Large intestine (tissue), 3 donors: ENCODE data around the gene RNF217. TPM values are rescaled to one million over a fixed set of nuclear protein-coding genes. Genes with fewer than 3 reads are reported as not detected.
A peak's percentile ranks its signal among the peaks of the same experiment; 100 is the strongest.

Experiments
- DNase-seq, 2 donors: peaks; one replicate each; pipeline versions ENCODE4 v3.0.0 to v3.0.0-alpha.2; 2013
- H3K27ac ChIP-seq: one replicate; pipeline ENCODE4 v1.5.1; 2013; ENCODE audit warnings: low read length
- H3K27me3 ChIP-seq: 2 replicates; pipeline ENCODE4 v1.6.1; 2013; ENCODE audit warnings: low read length; ENCODE audit not compliant: control insufficient read depth, insufficient read depth
- H3K36me3 ChIP-seq: 2 replicates; pipeline ENCODE4 v1.6.1; 2013; ENCODE audit warnings: low read length; ENCODE audit not compliant: control insufficient read depth, insufficient read depth
- H3K4me1 ChIP-seq: one replicate; pipeline ENCODE4 v1.6.1; 2013; ENCODE audit warnings: low read length; ENCODE audit not compliant: control insufficient read depth, insufficient read depth
- H3K4me3 ChIP-seq: one replicate; pipeline ENCODE4 v1.5.1; 2013; ENCODE audit warnings: low read length
- H3K9me3 ChIP-seq: one replicate; pipeline ENCODE4 v1.6.1; 2013; ENCODE audit warnings: mild to moderate bottlenecking, low read depth, low read length, moderate library complexity; ENCODE audit not compliant: control insufficient read depth
- WGBS: methylation state at CpG from one replicate; pipeline ENCODE4 v1.1.5; 2013; ENCODE audit warnings: low lambda C conversion rate; ENCODE audit not compliant: insufficient coverage; 5-methylcytosine and 5-hydroxymethylcytosine counted together
- polyA plus RNA-seq: library from polyadenylated mRNA; unstranded; fragments of 120-200 nt; gene quantifications from one replicate; pipeline ENCODE4 v1.2.1, GENCODE V29; 2013

Gene RNF217
- polyA plus RNA-seq, 1 donor: 20.0 TPM

DNA sequence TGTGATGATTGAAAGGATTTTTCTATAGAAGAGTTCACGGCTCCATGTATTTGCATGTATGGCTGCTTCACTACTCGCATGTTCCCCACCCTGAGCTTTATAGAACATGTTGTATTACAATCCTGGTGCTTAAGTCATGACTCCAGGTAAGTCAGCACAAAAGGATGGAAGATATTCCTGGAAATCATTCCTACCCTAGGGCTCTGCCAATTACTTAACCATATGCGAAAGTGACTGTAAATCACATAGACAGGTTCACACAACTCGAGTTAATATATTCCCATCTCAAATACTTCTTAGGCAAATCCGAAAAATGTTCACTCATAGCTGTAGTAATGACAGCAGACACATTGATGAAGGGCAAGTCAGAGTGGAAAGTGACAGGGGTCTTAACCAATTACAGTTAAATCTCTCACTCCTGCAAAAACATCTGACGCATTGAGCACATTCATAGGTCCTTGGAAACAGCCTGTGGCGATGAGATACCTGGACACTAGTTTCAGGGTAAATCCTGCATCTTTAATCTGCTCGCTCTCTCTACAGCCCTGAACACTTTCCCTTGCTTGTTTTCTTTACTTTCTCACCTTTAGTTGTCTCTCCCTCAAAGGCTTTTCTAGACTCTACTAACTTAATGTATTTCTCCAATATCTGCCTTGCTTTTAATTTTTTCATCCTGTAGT is 35.1 kb downstream of the RNF217 start:
- WGBS: 94% methylated on average over 2 of the region's 8 CpGs
- no peak overlapping the region for H3K27ac ChIP-seq
- H3K36me3 ChIP-seq: peaks cover 3% of the 10 kb centered on the region
- no peak for DNase-seq
- H3K4me3 ChIP-seq: no peak overlapping the region
- no peaks in the 10 kb centered on the region for H3K9me3 ChIP-seq
- no peaks in the 10 kb centered on the region for H3K27me3 ChIP-seq
- no peaks in the 10 kb centered on the region for H3K4me1 ChIP-seq

DNA sequence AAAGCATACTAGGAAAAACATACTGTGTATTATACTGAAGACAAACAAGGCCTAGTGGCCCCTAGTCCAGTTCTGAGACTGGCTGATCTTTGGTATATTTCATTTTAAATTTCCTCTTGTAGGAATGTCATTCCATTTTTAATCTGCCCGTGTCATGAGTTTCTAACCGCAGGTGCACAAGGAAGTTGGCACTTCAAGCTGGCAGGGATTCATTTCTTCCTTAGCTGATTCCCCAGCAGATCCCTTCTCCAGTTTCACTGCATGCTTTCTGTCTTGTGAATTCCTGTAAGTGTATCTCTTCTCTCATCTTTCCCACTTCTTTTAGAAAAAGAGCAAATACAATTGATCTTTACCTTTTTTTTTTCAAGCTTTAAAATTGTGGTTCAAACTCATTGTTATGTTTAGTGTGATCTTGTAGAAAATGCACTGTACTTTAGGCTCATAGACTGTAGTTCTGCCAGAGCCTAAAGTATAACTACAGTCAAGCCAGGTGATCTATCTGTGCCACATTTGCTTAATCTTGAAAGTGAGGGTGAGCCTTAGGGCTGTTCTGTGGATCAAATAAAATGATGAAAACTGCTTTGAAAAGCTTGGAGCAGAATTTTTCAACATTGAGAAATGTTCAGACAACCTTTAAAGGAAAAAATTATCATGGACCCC is 37.0 kb downstream of the RNF217 start:
- peaks cover 3% of the 10 kb centered on the region for H3K36me3 ChIP-seq
- H3K4me3 ChIP-seq: no peak overlapping the region
- no peak for DNase-seq
- no peaks in the 10 kb centered on the region for H3K4me1 ChIP-seq
- H3K27me3 ChIP-seq: no peaks in the 10 kb centered on the region
- WGBS: no CpG with 5 or more reads among the region's 2 CpGs
- no peaks in the 10 kb centered on the region for H3K9me3 ChIP-seq
- H3K27ac ChIP-seq: no peak overlapping the region

GRCh38 chr6:125001684-125002405 is 39.6 kb downstream of the RNF217 start:
- no peaks in the 10 kb centered on the region for H3K9me3 ChIP-seq
- H3K36me3 ChIP-seq: peaks cover 5% of the 10 kb centered on the region
- H3K27me3 ChIP-seq: no peaks in the 10 kb centered on the region
- no peak for DNase-seq
- no peaks in the 10 kb centered on the region for H3K4me1 ChIP-seq
- no peak overlapping the region for H3K27ac ChIP-seq
- no peak overlapping the region for H3K4me3 ChIP-seq
- WGBS: 90% methylated on average over 2 of the region's 4 CpGs

DNA sequence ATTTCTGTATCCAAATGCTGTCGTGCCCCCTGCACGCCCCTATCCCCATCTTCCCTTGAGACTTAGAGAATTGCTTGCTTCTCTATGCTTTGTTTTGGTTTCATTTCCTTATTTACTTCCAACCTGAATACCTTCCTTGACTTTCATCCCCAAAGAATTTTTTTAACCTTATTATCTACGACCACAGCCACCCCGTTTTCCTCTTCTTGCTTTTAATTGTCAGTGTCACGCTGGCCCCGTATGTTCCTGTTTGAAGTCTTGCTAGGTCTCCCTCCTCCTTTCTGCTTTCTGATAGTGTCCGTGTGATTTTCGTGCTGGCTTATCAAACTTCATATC is 40.1 kb downstream of the RNF217 start:
- Histone ChIP-seq H3K4me3 (no peak overlapping the region), H3K4me1 (no peaks in the 10 kb centered on the region), H3K27me3 (no peaks in the 10 kb centered on the region), H3K27ac (no peak overlapping the region), H3K36me3 (peaks cover 4% of the 10 kb centered on the region), H3K9me3 (no peaks in the 10 kb centered on the region)
- 18% methylated on average over 2 of the region's 8 CpGs for WGBS
- DNase-seq: no peak

DNA sequence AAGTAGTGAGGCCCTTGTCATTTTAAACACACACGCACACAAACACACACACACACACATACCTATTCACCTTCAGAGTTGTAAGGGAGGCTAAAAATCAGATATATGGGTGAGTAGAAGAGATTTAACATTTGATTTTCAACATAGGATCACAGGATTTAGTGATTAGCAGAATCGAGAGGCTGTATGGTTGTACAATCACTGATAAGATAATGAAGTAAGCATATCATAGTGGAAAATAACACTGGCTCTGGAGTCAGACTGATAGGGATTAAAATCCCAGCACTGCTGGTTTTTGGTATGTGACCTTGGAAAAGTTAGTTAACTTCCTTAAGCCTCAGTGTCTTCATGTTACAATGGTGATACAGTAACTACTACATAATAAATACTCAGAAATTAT is 40.8 kb downstream of the RNF217 start:
- no CpG with 5 or more reads among the region's 2 CpGs for WGBS
- Histone ChIP-seq H3K36me3 (peaks cover 2% of the 10 kb centered on the region), H3K4me1 (no peaks in the 10 kb centered on the region), H3K4me3 (no peak overlapping the region), H3K27ac (no peak overlapping the region), H3K9me3 (no peaks in the 10 kb centered on the region), H3K27me3 (no peaks in the 10 kb centered on the region)
- DNase-seq: no peak

DNA sequence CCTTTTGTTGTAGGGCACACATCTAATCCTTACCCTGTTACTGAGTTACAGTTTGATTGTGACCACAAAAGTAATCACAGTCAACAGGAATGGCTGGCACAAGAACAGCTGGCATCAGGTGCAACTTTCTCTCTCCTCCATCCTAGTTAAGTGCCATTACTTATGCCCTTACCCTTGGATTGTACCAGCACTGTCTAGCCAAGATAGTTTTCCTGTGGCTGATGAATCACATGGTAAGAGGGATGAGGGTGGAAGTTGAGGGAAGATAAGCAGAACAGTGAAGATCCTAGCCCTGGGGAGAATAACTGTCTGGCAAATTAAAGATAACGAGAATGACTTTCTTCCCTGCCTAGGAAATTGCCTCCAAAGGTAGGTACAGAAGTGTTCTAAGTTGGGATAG is 42.0 kb downstream of the RNF217 start:
- DNase-seq: no peak
- Histone ChIP-seq H3K4me3 (no peak overlapping the region), H3K9me3 (no peaks in the 10 kb centered on the region), H3K36me3 (peaks cover 2% of the 10 kb centered on the region), H3K27me3 (no peaks in the 10 kb centered on the region), H3K27ac (no peak overlapping the region), H3K4me1 (peaks cover 2% of the 10 kb centered on the region)
- WGBS: 100% methylated on average over 1 of the region's 1 CpG

GRCh38 chr6:125004797-125005595 is 42.8 kb downstream of the RNF217 start:
- WGBS: 100% methylated on average over 1 of the region's 2 CpGs
- DNase-seq: no peak
- Histone ChIP-seq H3K4me1 (peaks cover 2% of the 10 kb centered on the region), H3K36me3 (peaks cover 2% of the 10 kb centered on the region), H3K9me3 (no peaks in the 10 kb centered on the region), H3K4me3 (no peak overlapping the region), H3K27me3 (no peaks in the 10 kb centered on the region), H3K27ac (no peak overlapping the region)

- no CpG with 5 or more reads among the region's 3 CpGs for WGBS
- Histone ChIP-seq H3K27me3 (no peaks in the 10 kb centered on the region), H3K27ac (peak overlapping the region; percentile 11), H3K36me3 (peaks cover 2% of the 10 kb centered on the region), H3K9me3 (no peaks in the 10 kb centered on the region), H3K4me1 (peaks cover 2% of the 10 kb centered on the region), H3K4me3 (no peak overlapping the region)
- DNase-seq: peak; percentile 18 to 62
These were observed 46.0 kb downstream of the RNF217 start for GRCh38 chr6:125008261-125008703.

GRCh38 chr6:125008957-125009356 is 46.7 kb downstream of the RNF217 start:
- Histone ChIP-seq H3K4me1 (peaks cover 2% of the 10 kb centered on the region), H3K9me3 (no peaks in the 10 kb centered on the region), H3K36me3 (peaks cover 2% of the 10 kb centered on the region), H3K27ac (peak overlapping the region; percentile 11), H3K27me3 (no peaks in the 10 kb centered on the region), H3K4me3 (no peak overlapping the region)
- peak in 1 of 2 donors; percentile 29 for DNase-seq
- 33% methylated on average over 1 of the region's 1 CpG for WGBS

DNA sequence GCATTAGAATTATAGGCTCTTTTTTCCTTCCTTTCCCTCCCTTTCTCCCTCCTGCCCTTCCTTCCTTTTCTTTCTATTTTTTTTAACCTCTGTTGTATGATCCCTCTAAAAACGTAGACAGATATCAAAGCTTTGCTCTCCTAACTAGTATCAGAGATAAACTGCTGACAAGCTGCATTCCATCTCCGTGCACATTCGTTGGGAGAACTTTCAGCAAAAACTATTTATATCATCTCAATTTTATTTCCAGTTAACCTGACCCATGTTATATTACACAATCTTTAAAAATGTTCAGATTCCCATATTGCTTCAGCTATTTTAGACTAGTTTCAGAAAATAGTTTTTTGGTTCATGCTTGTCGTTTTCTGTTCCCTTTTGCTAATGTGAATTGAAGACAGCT is 47.3 kb downstream of the RNF217 start:
- Histone ChIP-seq H3K27ac (no peak overlapping the region), H3K36me3 (no peaks in the 10 kb centered on the region), H3K4me1 (peaks cover 2% of the 10 kb centered on the region), H3K9me3 (no peaks in the 10 kb centered on the region), H3K27me3 (no peaks in the 10 kb centered on the region), H3K4me3 (no peak overlapping the region)
- DNase-seq: no peak
- WGBS: 50% methylated on average over 4 of the region's 4 CpGs
